ENCODE data around the gene QRFPR.
"Not testable (repeated sequence)": the region's sequence is repeated elsewhere in the genome, so short reads cannot be mapped to it uniquely, and the experiment has no call there.

The QRFPR gene

DNA sequence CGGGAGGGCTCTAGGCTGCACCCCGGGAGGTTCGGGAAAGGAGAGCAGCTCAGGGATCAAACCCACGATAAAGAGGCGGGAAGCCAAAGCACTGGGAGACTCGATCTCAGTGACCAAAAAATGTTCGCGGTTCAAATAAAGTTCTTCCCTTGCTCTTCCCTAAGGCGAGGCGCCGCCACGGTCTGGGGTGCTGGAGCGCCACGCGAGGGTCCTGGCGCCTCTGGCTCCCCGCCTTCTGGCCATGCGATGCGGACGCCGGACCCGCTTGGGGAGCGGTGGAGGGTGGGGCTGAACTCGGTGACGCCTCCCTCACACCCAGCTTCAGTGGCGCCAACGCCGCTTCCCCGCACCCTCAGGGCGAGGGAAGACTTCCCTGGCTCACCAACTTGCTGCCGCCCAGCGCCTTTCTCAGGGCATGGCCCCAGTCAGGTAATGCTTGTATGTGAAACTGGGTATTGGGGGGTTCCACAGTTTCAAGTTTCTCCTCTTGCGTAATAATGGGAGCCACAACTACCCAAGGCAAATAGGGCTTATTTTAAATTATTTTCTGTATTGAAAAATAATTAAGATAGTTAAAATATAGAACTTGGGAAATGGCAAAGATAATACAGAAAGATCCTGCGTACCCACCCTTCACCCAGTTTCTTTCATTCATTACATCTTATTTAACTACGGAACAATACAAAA lies at the start of gene QRFPR:
Gene QRFPR, minus strand, starts transcription at position 243 of the 687 bp plus-strand sequence. CDS start 371 bp downstream, outside the sequence.
- DNase-seq = no peak

DNA sequence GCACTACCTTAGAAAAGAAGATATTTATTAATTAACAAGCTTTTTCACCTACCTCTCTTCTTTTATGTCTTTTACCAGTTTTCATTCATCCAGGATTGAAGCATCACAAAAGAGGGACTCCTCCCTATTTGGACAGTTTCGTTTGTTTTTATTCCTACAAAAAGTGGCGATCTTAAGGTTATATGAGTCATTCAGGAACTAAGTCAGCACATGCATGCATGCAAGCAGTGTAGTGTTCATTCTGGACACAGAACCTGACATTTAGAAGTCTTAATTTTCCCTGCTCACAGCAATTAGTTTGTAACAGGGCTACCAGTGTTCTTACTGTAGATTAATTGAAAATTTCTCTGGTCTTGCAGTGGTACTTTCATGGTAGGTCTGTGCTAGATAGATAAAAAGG lies 47.9 kb upstream of the QRFPR start:
- DNase-seq = no peak

DNA sequence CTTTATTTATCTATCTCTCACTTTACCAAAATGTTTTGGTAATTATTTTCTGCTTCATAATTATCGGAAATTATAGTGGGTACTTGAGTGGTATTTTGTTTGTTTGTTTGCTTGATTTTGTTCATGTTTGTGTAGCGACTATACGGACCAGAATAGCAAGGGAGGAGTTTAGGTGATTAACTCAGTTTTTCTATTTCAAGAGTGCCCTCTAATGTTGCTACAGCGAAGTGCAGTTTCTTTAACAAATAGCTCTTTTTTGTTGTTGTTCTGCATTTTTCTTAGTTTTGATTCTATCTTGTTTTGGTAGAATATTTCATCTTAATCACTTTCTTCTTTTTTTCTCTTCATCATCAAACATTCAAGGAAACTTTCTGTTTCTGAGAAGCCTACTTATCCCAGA lies 40.8 kb upstream of the QRFPR start:
- no peak for DNase-seq

DNA sequence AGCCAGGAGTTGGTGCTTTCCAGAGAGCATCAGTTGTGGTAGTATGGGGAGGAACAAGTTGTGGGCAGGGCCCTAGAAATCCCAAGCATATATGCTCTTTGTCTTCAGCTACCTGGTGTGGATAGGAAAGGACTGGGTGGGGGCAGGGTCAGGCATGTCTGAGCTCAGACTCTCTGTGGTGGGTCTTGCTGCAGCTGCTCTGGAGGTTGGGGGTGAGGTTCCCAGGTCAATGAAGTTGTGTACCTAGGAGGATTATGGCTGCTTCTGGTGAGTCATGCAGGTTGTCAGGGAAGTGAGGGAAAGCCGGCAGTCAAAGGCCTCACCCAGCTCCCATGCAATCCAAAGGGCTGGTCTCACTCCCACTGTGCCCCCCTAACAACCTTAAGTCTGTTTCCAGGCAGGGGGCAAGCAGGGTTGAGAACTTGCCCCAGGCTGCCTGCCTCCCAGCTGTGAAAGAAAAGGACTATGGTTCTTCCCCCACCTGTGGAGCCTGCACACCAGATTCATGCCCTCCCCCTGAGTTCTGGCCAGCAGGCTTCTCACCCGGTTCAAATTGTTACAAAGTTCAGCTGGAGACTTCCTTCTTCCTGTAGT lies 30.4 kb upstream of the QRFPR start:
- no peak for DNase-seq

DNA sequence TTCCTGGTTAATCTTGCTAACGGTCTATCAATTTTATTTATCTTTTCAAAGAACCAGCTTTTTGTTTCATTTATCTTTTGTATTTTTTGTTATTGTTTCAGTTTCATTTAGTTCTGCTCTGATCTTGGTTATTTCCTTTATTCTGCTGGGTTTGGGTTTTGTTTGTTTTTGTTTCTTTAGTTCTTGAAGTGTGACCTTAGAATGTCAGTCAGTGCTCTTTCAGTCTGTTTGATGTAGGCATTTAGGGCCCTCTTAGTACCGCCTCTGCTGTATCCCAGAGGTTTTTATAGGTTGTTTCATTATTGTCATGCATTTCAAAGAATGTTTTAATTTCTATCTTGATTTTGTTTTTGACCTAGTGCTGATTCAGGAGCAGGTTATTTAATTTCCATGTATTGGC lies 27.7 kb upstream of the QRFPR start:
- not testable (repeated sequence) for DNase-seq

- DNase-seq = no peak
Measured at GRCh38 chr4:121400632-121401031, 19.8 kb upstream of the QRFPR start.

DNA sequence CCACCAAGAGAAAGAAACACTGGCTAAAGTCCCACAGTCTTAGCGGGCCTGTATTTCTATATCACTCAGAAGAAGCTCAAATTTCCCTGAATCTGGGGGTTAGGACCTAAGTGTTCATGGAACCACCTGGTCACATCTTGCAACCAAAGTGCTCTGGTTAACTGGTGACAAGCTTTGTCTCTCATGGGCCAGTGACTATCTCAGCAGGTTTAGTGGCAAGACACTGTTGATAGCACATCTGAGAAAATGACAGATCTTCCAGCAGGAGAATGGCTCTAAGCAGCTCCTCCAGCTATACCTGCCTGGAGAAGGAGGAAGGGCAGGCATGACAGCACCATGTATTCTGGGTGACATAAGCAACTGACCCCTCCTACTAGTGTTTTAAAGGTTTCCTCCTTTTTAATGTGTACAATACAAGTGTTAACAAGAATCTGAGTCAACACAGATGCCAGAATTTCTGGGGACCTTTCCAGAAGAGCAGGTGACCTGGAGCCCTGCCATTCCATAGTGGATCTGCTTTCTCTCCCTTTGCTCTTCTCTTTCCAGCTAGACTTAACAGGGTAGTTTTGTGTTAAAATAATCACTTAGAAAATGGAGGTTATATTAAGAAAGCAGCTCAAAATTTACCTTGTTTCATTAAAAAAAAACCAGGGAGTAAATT lies 17.3 kb upstream of the QRFPR start:
- no peak for DNase-seq

GRCh38 chr4:121397434-121397833 lies 16.6 kb upstream of the QRFPR start:
- DNase-seq = no peak

DNA sequence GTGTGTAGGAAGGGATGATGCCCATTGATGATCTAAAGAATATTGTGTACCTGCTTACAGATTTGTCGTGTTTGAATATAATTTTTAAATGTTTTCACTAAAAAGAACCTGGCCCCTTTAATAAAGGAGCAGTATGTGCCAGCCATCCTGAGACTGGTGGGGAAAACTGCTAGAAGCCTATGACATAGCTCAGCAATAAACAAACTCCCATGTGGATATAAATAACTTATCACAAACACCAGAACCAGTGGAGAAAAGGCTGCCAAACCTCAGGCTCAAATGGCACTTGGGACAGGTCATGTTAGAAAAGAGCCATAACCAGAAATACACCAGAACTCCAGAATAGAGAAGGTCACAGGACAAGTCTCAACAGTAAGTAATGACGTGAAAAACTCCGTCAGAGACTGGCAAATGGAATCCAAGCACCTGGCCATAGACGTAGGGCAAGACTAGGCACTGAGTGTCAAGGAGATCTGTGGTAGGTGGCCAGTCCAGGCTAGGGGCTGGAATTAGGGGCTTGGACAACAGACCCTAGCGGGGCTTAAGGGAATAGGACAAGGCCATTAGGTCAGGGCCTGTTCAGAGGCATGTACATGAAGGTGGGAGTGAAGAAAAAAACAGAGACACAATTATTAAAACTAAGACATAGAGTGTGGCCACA lies 11.7 kb upstream of the QRFPR start:
- no peak for DNase-seq

- DNase-seq = no peak
Measured at GRCh38 chr4:121390335-121390734, 9.5 kb upstream of the QRFPR start.

DNA sequence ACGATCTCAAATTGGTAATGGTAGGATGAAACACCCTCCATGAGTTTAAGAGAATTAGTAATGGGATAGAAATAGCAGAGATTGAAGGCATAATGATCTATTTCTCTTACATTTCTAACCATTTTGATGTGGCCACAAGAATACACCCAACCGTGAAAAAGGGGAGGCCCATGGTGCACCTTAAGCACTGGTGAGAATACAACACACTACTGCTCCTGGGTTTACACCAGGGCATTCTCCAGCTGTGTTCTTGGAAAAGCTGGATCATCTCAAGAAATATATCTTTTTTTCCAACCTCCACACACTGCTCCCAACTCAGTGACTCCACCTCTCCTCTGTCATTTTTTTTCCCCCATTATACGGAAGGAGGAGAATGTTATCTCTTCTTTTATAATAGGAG lies 1.5 kb downstream of the QRFPR start:
- no peak for DNase-seq

- DNase-seq = no peak
Measured at GRCh38 chr4:121377076-121377475, 3.7 kb downstream of the QRFPR start.

DNA sequence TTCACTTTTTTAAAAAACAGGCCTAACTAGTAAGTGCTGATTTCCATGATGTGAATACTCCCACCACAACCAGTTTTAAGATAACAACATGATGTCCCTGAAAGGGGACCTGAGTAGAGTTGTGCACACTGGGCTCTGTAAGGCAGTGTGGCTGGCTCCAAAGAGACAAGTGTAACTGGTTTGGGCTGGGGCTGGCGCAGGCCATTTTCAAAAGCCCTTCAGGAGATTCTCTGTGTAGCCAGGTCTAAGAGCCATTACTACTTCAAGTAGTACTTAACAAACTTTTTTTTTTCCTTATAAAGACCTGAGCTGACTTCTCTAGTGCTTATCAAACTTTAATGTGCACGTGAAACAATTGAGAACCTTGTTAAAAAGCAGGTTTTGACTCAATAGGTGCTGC lies 4.3 kb downstream of the QRFPR start:
- no peak for DNase-seq

- no peak for DNase-seq
Measured at GRCh38 chr4:121376097-121376496, 4.7 kb downstream of the QRFPR start.

DNA sequence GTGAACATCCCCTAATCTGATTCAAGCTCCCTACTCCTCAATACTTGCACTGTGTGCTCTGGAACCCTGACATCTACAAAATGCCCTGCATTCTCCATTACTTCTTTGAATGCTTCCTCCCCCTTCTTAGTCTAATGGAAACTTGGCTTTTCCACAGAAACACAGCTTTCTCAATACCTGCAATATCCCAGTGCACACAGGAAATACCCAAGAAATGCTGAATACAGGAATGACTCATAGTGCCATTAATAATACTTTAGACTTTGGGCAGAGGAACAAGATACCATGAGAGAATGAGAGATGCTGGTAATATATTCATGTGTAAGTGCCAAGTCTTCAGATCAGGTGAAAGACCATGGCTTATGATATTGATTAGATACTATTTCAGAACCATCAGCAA lies 5.6 kb downstream of the QRFPR start:
- no peak for DNase-seq

DNA sequence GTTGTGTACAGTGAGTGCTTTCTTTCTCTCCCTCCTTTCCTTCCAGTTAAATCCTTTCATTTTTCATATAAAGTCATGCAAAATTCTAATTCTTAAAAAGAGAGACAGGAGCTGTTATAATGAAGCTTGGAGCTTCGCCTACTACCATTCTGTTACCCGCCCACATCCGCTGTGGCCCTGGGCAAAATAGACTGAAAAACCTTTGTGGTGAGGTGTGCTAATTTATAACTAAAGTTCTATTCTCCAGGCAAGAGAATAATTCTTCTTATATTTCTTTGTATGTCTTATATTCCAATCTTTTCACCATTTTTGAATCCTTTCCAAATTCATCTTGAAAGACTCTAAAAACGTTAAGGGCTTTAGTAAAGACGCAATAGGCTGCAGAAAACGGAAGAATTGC lies 7.0 kb downstream of the QRFPR start:
- DNase-seq = no peak

DNA sequence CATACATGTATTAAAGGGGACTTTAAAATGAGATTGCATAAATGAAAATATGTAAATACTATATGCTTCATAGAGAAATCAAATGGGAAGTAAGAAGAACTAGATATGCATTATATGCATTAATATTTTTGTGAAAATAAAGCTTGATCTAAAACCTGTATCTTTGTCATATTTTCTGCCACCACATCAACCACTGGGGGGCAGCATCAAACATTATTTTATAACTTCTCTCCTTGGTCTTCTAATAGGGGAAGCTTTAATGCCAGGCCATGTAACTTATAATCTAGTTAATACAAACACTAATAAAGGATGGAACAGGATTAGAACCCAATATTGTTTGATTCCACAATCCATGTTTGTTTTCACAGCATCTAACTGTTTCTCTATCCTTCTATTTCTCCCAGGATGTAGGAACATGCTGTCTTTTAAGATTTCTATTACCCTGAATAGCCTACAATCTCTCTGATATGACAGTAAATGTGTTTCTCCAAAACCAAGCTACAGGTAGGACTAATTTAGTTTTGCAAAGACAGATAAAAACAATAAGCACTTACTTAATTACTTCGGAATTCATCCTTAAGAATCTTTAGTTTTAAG lies 10.0 kb downstream of the QRFPR start:
- DNase-seq = no peak

DNA sequence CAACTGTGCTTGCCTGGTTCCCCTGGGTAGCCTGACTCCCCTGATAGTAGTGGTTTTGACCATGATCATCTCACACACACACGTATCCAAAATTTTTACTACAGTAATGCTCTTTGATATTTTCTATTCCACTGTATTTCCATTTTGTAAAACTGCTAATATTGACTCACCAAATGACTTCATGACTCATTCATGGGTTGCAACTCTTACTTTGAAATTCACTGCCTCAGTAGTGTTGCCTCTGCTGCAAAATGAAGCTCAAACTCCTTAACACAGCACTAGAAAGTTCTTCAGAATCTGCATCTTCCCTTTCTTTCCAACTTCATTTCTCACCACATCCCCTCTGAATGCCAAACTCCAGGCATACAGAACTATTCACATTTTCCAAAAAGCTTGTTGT lies 20.3 kb downstream of the QRFPR start:
- DNase-seq = no peak

GRCh38 chr4:121358473-121358872 lies 22.3 kb downstream of the QRFPR start:
- DNase-seq = no peak

- DNase-seq = no peak
Measured at GRCh38 chr4:121353213-121353612, 27.6 kb downstream of the QRFPR start.

GRCh38 chr4:121344098-121344497 lies 36.7 kb downstream of the QRFPR start:
- DNase-seq = no peak

GRCh38 chr4:121340247-121340646 lies 40.6 kb downstream of the QRFPR start:
- no peak for DNase-seq

DNA sequence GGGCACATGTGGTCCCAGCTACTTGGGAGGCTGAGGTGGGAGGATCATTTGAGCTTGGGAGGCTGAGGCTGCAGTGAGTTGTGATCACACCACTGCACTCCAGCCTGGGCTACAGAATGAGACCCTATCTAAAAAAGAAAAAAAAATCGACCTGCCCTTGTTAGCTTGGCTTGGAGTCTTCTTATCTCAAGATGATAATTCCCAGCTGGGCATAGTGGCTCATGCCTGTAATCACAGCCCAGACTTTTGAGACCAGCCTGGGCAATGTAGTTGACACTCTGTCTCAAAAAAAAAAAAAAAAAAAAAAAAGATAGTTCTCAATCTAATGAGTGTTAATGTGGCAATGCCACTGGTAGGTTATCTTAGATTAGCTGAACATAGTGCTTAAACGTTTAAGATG lies 41.0 kb downstream of the QRFPR start:
- no peak for DNase-seq

GRCh38 chr4:121339307-121339706 lies 41.5 kb downstream of the QRFPR start:
- no peak for DNase-seq
